Measurements from ENCODE around the gene BATF3.

- TF ChIP-seq CTCF (IDR thresholded peaks at IDR 0.05) (no peak), POLR2AphosphoS5 (IDR thresholded peaks at IDR 0.05) (no peak), POLR2A (IDR thresholded peaks at IDR 0.05) (no peak)
Observed at GRCh38 chr1:212655668-212656440, 43.8 kb downstream of the BATF3 start.
